HG03159 (cell line): ENCODE measurements around the gene APOBEC3C.
"Not testable (repeated sequence)": the region's sequence is repeated elsewhere in the genome, so short reads cannot be mapped to it uniquely, and the experiment has no call there.

Source experiments
- ATAC-seq: cut with Tn5 transposase; IDR thresholded peaks from one replicate; pipeline ENCODE4 v1.9.1; 2021; ENCODE audit warnings: mild to moderate bottlenecking, moderate library complexity; ENCODE audit not compliant: unreplicated experiment

APOBEC3C gene

GRCh38 chr22:39020021-39020651 is 6.1 kb downstream of the APOBEC3C start:
- ATAC-seq, result not testable (repeated sequence)

GRCh38 chr22:39021552-39022250 is 7.6 kb downstream of the APOBEC3C start:
- no peak for ATAC-seq

- ATAC-seq, result no peak
These were observed 10.7 kb downstream of the APOBEC3C start for GRCh38 chr22:39024519-39025308.

- no peak for ATAC-seq
These were observed 12.6 kb downstream of the APOBEC3C start for GRCh38 chr22:39026509-39027150.

- ATAC-seq, result no peak
These were observed 13.7 kb downstream of the APOBEC3C start for GRCh38 chr22:39027717-39028116.

GRCh38 chr22:39028281-39028680 is 14.2 kb downstream of the APOBEC3C start:
- no peak for ATAC-seq

GRCh38 chr22:39029227-39029626 is 15.2 kb downstream of the APOBEC3C start:
- no peak for ATAC-seq

GRCh38 chr22:39030705-39031104 is 16.6 kb downstream of the APOBEC3C start:
- no peak for ATAC-seq

GRCh38 chr22:39031434-39032295 is 17.6 kb downstream of the APOBEC3C start:
- ATAC-seq, result not testable (repeated sequence)

- ATAC-seq, result not testable (repeated sequence)
These were observed 23.0 kb downstream of the APOBEC3C start for GRCh38 chr22:39037071-39037470.

GRCh38 chr22:39039306-39040126 is 25.5 kb downstream of the APOBEC3C start:
- ATAC-seq, result no peak

GRCh38 chr22:39040155-39040537 is 26.1 kb downstream of the APOBEC3C start:
- ATAC-seq, result not testable (repeated sequence)

- peak; percentile 75 for ATAC-seq
These were observed 26.7 kb downstream of the APOBEC3C start, which contains the start of gene APOBEC3F for GRCh38 chr22:39040538-39041296. TSS of gene APOBEC3F (plus strand) at chr22:39040864. CDS start at chr22:39040961, 97 bp downstream.

- ATAC-seq, result no peak
These were observed 27.9 kb downstream of the APOBEC3C start for GRCh38 chr22:39041908-39042307.

- not testable (repeated sequence) for ATAC-seq
These were observed 29.0 kb downstream of the APOBEC3C start for GRCh38 chr22:39043063-39043462.

- ATAC-seq, result not testable (repeated sequence)
These were observed 31.1 kb downstream of the APOBEC3C start for GRCh38 chr22:39045136-39045535.

GRCh38 chr22:39049486-39049885 is 35.4 kb downstream of the APOBEC3C start:
- ATAC-seq, result not testable (repeated sequence)

GRCh38 chr22:39051844-39052495 is 37.9 kb downstream of the APOBEC3C start:
- ATAC-seq, result not testable (repeated sequence)
